HCT116 (cell line): ENCODE measurements around the gene TGFBI. TPM values are rescaled to one million over a fixed set of nuclear protein-coding genes. Genes with fewer than 3 reads are reported as not detected.

Source experiments
- ATAC-seq: fragments of 200-7000 bp; cut with Tn5 transposase; 2 replicates; pipeline ENCODE4 v1.9.1; 2020; ENCODE audit warnings: mild to moderate bottlenecking, moderate library complexity
- BruUV-seq: library from RNA; stranded (reverse); fragments of 400-500 nt; replicated peaks from 2 replicates; lab custom pipeline; 2021; lab: Mats Ljungman, UMichigan
- CTCF ChIA-PET: fragments of 300-600 bp; sonication (Branson Sonifier 250); formaldehyde crosslinking; loops from one replicate; lab custom pipeline; 2021; ENCODE audit warnings: antibody characterized with exemption; lab: Charles Lee
- POLR2A ChIA-PET: fragments of 300-600, 350-600 bp; sonication (Branson Sonifier 250); formaldehyde crosslinking; loops from one replicate; lab custom pipeline; 2021; ENCODE audit warnings: antibody characterized with exemption; lab: Charles Lee
- RAD21 ChIA-PET, 2 experiments: fragments of 300-600 bp; sonication (Branson Sonifier 250); formaldehyde crosslinking; loops; one replicate each; lab custom pipeline; 2023; ENCODE audit warnings: low total read pairs in 2 of 2; ENCODE audit not compliant: uncharacterized antibody in 2 of 2, unreplicated experiment in 2 of 2, low non-redundant PET in 1 of 2; lab: Charles Lee
- DNase-seq: peaks from one replicate; pipeline ENCODE4 v3.0.0-alpha.2; 2010; ENCODE audit warnings: low read depth, low spot score
- H2AFZ ChIP-seq: fragments of 200-600 bp; shearing (Covaris generic), sonication (generic); 2 replicates; pipeline ENCODE4 v1.6.1; 2017; ENCODE audit warnings: low read depth, mixed run types, mixed read lengths, antibody characterized with exemption, low read length; ENCODE audit not compliant: poor library complexity, severe bottlenecking
- H3K27ac ChIP-seq: 2 replicates; pipeline ENCODE4 v1.5.1; 2012; ENCODE audit warnings: low read depth, low read length
- H3K27me3 ChIP-seq: fragments of 200-600 bp; sonication (generic); 2 replicates; pipeline ENCODE4 v1.6.1; 2016; ENCODE audit warnings: mixed run types, low read length, mixed read lengths; ENCODE audit not compliant: insufficient read depth
- H3K36me3 ChIP-seq, 2 experiments: fragments of 200-500 bp in 1 of 2; fragments of 200-600 bp in 1 of 2; sonication (Bioruptor generic) in 1 of 2; sonication (generic) in 1 of 2; 2 replicates each; pipeline versions ENCODE4 v1.5.1 to v1.6.1; 2014 to 2016; ENCODE audit warnings: low read length in 2 of 2, inconsistent platforms in 1 of 2, mixed read lengths in 1 of 2, mixed run types in 1 of 2; ENCODE audit not compliant: insufficient read depth in 2 of 2, control insufficient read depth in 1 of 2
- H3K4me1 ChIP-seq, 2 experiments: fragments of 200-600 bp in 1 of 2; sonication (generic) in 1 of 2; 2 replicates each; pipeline versions ENCODE4 v1.5.1 to v1.6.1; 2012 to 2017; ENCODE audit warnings: low read length in 2 of 2, inconsistent platforms in 1 of 2, mild to moderate bottlenecking in 1 of 2, mixed read lengths in 1 of 2, mixed run types in 1 of 2, moderate library complexity in 1 of 2; ENCODE audit not compliant: insufficient read depth in 2 of 2, control insufficient read depth in 1 of 2
- H3K4me2 ChIP-seq: fragments of 200-600 bp; sonication (generic); 2 replicates; pipeline ENCODE4 v1.6.1; 2017; ENCODE audit warnings: mixed run types, low read length, mixed read lengths
- H3K4me3 ChIP-seq, 2 experiments: fragments of 200-600 bp in 1 of 2; sonication (generic) in 1 of 2; replicated peaks in 1 of 2; 2 replicates each; pipeline ENCODE4 v1.5.1; 2011 to 2016; ENCODE audit warnings: low read length in 2 of 2, control low read depth in 1 of 2, low read depth in 1 of 2, mild to moderate bottlenecking in 1 of 2, mixed read lengths in 1 of 2, mixed run types in 1 of 2
- H3K79me2 ChIP-seq: fragments of 200-600 bp; sonication (generic); 2 replicates; pipeline ENCODE4 v1.6.1; 2017; ENCODE audit warnings: mild to moderate bottlenecking, mixed run types, low read length, moderate library complexity, mixed read lengths; ENCODE audit not compliant: insufficient read depth
- H3K9ac ChIP-seq: fragments of 200-600 bp; sonication (generic); 2 replicates; pipeline ENCODE4 v1.6.1; 2016; ENCODE audit warnings: low read length, mixed read lengths
- H3K9me2 ChIP-seq: fragments of 200-600 bp; sonication (generic), shearing (Covaris generic); 2 replicates; pipeline ENCODE4 v1.6.1; 2017; ENCODE audit warnings: mixed run types, mild to moderate bottlenecking, moderate library complexity; ENCODE audit not compliant: insufficient read depth
- H3K9me3 ChIP-seq, 2 experiments: fragments of 200-500 bp in 1 of 2; fragments of 200-600 bp in 1 of 2; sonication (Bioruptor generic) in 1 of 2; sonication (generic) in 1 of 2; 2 replicates each; pipeline ENCODE4 v1.6.1; 2014 to 2017; ENCODE audit warnings: low read length in 2 of 2, mixed read lengths in 2 of 2, inconsistent platforms in 1 of 2, low read depth in 1 of 2, mild to moderate bottlenecking in 1 of 2, mixed run types in 1 of 2, moderate library complexity in 1 of 2; ENCODE audit not compliant: control insufficient read depth in 1 of 2, insufficient read depth in 1 of 2
- H4K20me1 ChIP-seq: fragments of 200-600 bp; sonication (generic), shearing (Covaris generic); 2 replicates; pipeline ENCODE4 v1.6.1; 2017; ENCODE audit warnings: mixed run types, mild to moderate bottlenecking, moderate library complexity; ENCODE audit not compliant: insufficient read depth
- FOSL1 ChIP-seq: IDR thresholded peaks from 2 replicates; pipeline ENCODE4 v1.6.1; 2012; ENCODE audit warnings: low read depth
- POLR2A ChIP-seq: IDR thresholded peaks from 2 replicates; pipeline ENCODE4 v1.7.0; 2011; ENCODE audit warnings: borderline replicate concordance; ENCODE audit not compliant: insufficient read depth, insufficient read length; ENCODE audit errors: extremely low read depth
- SIN3A ChIP-seq: IDR thresholded peaks from 2 replicates; pipeline ENCODE4 v1.6.1; 2012; ENCODE audit warnings: low read depth
- YY1 ChIP-seq: IDR thresholded peaks from 2 replicates; pipeline ENCODE4 v1.6.1; 2011; ENCODE audit warnings: low read length, low read depth, moderate library complexity, mild to moderate bottlenecking; ENCODE audit not compliant: insufficient replicate concordance; ENCODE audit errors: extremely low read depth
- ZFX ChIP-seq: fragments of 450-650 bp; IDR thresholded peaks from 2 replicates; pipeline ENCODE4 v1.6.1; 2017
- intact Hi-C: fragments of 100-400 bp; cut with micrococcal nuclease; formaldehyde crosslinking; loops from 2 replicates; pipeline ENCODE4 v1.10.0; 2022
- total RNA-seq: library from RNA; stranded (reverse); gene quantifications from one replicate; pipeline ENCODE4 v1.2.1, GENCODE V29; 2021; ENCODE audit not compliant: unreplicated experiment
- TF ChIP-seq, protein P1 (sequence below): IDR thresholded peaks from 2 replicates; pipeline ENCODE4 v1.6.1; 2012
- TF ChIP-seq, protein P2 (sequence below): IDR thresholded peaks from 2 replicates; pipeline ENCODE4 v1.6.1; 2011; ENCODE audit warnings: mild to moderate bottlenecking, low read length, moderate library complexity; ENCODE audit not compliant: insufficient replicate concordance; ENCODE audit errors: extremely low read depth
- TF ChIP-seq, protein P3 (sequence below), 3 experiments: fragments of 200-600 bp in 1 of 3; sonication (generic) in 1 of 3; IDR thresholded peaks in 2 of 3; conservative IDR thresholded peaks in 1 of 3; 2 replicates each; pipeline ENCODE4 v1.5.1; 2012 to 2017; ENCODE audit warnings: low read depth in 2 of 3, low read length in 2 of 3, antibody characterized with exemption in 1 of 3, borderline replicate concordance in 1 of 3, control low read depth in 1 of 3, mild to moderate bottlenecking in 1 of 3, mixed read lengths in 1 of 3, mixed run types in 1 of 3, moderate library complexity in 1 of 3; ENCODE audit not compliant: insufficient read depth in 1 of 3
- TF ChIP-seq, protein P4 (sequence below): IDR thresholded peaks from 2 replicates; pipeline ENCODE4 v1.6.1; 2012

The TGFBI gene
- total RNA-seq, 1 experiment from 2014 or later, result 0.64 TPM

DNA sequence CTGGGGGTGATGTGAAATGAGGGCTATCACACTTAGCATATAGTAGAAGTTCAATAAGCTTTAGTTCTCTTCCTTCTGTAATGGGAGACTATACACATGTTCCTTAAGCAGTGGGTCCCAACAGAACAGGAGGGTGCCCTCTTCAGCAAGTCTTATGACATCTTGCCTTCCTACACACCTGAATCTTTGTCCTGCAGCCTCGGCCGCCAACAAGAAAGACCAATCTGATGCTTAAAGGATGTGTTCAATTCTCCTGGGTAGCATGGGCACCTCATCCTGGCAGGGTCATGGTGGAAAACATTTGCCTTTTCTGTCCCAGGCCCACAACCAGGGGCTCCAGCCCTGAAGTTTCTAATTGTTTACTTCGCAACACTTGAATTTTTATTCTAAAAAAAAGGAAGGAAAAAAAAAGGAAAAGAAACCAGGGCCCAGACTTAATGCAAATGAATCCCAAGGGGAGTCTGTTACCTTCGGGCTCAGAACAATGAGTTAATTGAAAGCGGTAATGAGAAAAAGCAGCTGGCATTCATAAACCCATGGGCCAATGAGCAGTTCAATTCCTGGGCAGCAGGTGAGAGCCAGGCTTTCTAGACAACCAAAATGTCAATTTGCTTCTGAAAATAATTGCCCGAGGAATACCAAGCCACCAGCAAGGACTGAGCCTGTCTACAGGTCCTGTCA, 77.7 kb downstream of the TGFBI start (continued):
- no peak for TF ChIP-seq SIN3A
- TF ChIP-seq, protein P1, sequence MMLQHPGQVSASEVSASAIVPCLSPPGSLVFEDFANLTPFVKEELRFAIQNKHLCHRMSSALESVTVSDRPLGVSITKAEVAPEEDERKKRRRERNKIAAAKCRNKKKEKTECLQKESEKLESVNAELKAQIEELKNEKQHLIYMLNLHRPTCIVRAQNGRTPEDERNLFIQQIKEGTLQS, result no peak
- no peak for TF ChIP-seq POLR2A
- no peak for TF ChIP-seq ZFX
- TF ChIP-seq, protein P2, sequence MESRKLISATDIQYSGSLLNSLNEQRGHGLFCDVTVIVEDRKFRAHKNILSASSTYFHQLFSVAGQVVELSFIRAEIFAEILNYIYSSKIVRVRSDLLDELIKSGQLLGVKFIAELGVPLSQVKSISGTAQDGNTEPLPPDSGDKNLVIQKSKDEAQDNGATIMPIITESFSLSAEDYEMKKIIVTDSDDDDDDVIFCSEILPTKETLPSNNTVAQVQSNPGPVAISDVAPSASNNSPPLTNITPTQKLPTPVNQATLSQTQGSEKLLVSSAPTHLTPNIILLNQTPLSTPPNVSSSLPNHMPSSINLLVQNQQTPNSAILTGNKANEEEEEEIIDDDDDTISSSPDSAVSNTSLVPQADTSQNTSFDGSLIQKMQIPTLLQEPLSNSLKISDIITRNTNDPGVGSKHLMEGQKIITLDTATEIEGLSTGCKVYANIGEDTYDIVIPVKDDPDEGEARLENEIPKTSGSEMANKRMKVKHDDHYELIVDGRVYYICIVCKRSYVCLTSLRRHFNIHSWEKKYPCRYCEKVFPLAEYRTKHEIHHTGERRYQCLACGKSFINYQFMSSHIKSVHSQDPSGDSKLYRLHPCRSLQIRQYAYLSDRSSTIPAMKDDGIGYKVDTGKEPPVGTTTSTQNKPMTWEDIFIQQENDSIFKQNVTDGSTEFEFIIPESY, result no peak

DNA sequence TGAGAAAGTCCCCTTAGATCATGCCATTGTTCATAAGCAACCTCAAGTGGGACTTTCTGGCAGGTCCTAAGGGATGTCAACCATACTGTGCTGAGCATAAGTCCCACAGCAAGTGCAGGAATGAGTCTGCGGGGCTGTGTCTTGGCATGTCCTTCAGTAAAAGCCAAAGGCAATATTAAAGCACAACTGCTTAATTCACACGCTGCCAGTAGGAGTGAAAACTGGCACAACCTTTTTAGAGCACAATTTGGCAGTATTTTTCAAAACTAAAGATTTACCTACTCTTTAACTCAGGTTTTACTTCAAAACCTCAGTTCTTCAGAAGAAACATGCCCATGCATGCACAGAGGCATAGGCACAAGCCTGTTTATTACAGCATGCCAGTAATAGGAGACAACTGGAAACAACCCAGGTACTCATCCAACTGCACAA, 79.4 kb downstream of the TGFBI start:
- DNase-seq (no peak), ATAC-seq (no peak)
- Histone ChIP-seq H3K9me3 (no peaks in the 10 kb centered on the region), H3K27me3 (no peaks in the 10 kb centered on the region), H2AFZ (no peak overlapping the region), H3K4me3 (no peak overlapping the region), H4K20me1 (no peaks in the 10 kb centered on the region), H3K9ac (no peak overlapping the region), H3K4me1 (no peaks in the 10 kb centered on the region), H3K9me2 (no peaks in the 10 kb centered on the region), H3K4me2 (no peak overlapping the region), H3K79me2 (no peaks in the 10 kb centered on the region), H3K27ac (no peak overlapping the region), H3K36me3 (no peaks in the 10 kb centered on the region)
- intact Hi-C loops, result no loop called here
- RAD21 ChIA-PET, result no interaction called here
- BruUV-seq, result no TSS peak
- TF ChIP-seq, protein P3, sequence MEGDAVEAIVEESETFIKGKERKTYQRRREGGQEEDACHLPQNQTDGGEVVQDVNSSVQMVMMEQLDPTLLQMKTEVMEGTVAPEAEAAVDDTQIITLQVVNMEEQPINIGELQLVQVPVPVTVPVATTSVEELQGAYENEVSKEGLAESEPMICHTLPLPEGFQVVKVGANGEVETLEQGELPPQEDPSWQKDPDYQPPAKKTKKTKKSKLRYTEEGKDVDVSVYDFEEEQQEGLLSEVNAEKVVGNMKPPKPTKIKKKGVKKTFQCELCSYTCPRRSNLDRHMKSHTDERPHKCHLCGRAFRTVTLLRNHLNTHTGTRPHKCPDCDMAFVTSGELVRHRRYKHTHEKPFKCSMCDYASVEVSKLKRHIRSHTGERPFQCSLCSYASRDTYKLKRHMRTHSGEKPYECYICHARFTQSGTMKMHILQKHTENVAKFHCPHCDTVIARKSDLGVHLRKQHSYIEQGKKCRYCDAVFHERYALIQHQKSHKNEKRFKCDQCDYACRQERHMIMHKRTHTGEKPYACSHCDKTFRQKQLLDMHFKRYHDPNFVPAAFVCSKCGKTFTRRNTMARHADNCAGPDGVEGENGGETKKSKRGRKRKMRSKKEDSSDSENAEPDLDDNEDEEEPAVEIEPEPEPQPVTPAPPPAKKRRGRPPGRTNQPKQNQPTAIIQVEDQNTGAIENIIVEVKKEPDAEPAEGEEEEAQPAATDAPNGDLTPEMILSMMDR (IDR thresholded peaks at IDR 0.05 in 2 of 3, conservative IDR thresholded peaks at IDR 0.05 in 1 of 3; ENCODE audit: borderline replicate concordance in 1 of 3, insufficient read depth in 1 of 3, low read depth in 2 of 3, low read length in 2 of 3), result 0 out of 6 replicates have a peak, but pooled peaks of 1 of the 3 experiments have one; percentile 1
- TF ChIP-seq YY1 (no peak), FOSL1 (no peak)
- TF ChIP-seq, protein P4, sequence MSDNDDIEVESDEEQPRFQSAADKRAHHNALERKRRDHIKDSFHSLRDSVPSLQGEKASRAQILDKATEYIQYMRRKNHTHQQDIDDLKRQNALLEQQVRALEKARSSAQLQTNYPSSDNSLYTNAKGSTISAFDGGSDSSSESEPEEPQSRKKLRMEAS, result no peak
- POLR2A ChIA-PET, result no interaction called here
- CTCF ChIA-PET, result no interaction called here
